Caco-2 (cell line): Measurements from ENCODE around the gene TCL1A. TPM values are rescaled to one million over a fixed set of nuclear protein-coding genes. Genes with fewer than 3 reads are reported as not detected.

ENCODE experiments used
- total RNA-seq: library from RNA; stranded (reverse); gene quantifications from 2 replicates; pipeline ENCODE4 v1.2.3, GENCODE V29; 2022

The TCL1A gene
- total RNA-seq, 1 experiment from 2014 or later, result not detected

Other genes with a start within 250 kb of the TCL1A start
- 19.4 and 21.2 TPM in 2 replicates for gene SYNE3, start 197.5 kb downstream of the TCL1A start, total RNA-seq
- gene GLRX5, start 179.1 kb downstream of the TCL1A start, total RNA-seq, result 66.2 and 67.8 TPM in 2 replicates
- gene TCL1B, start 27.7 kb downstream of the TCL1A start, total RNA-seq, result not detected in 2 replicates
- not detected in 2 replicates for gene TUNAR, start 162.7 kb upstream of the TCL1A start, total RNA-seq